Left ventricle myocardium inferior (tissue), 1 donor: Measurements from ENCODE around the gene TIMD4. TPM values are rescaled to one million over a fixed set of nuclear protein-coding genes. Genes with fewer than 3 reads are reported as not detected.

Experiments
- DNase-seq: peaks from one replicate; pipeline ENCODE4 v3.0.0-alpha.2; 2020
- H3K27ac ChIP-seq: fragments of 200-600 bp; replicated peaks from 2 replicates; pipeline ENCODE4 v1.8.0; 2021
- H3K27me3 ChIP-seq: fragments of 200-600 bp; 2 replicates; pipeline ENCODE4 v1.8.0; 2021; ENCODE audit warnings: low read depth
- H3K36me3 ChIP-seq: fragments of 200-600 bp; 2 replicates; pipeline ENCODE4 v1.8.0; 2021
- H3K4me1 ChIP-seq: fragments of 200-600 bp; 2 replicates; pipeline ENCODE4 v1.8.0; 2021
- H3K4me3 ChIP-seq: fragments of 200-600 bp; 2 replicates; pipeline ENCODE4 v1.8.0; 2021; ENCODE audit warnings: mild to moderate bottlenecking, moderate library complexity
- H3K9me3 ChIP-seq: fragments of 200-600 bp; replicated peaks from 2 replicates; pipeline ENCODE4 v1.8.0; 2021
- intact Hi-C: fragments of 100-400 bp; cut with micrococcal nuclease; formaldehyde crosslinking; loops from one replicate; pipeline ENCODE4 v1.11.0; 2022
- total RNA-seq: library from RNA; stranded (reverse); fragmentation: NEBNext Ultra II Directional; extraction: Animal tissue kit (Norgen Biotek cat#: 25700); gene quantifications from one replicate; pipeline ENCODE4 v1.2.1, GENCODE V29; 2021
- TF ChIP-seq, protein P1 (sequence below): fragments of 200-600 bp; IDR thresholded peaks from 2 replicates; pipeline ENCODE4 v1.8.0; 2021; ENCODE audit warnings: antibody characterized with exemption, mild to moderate bottlenecking, borderline replicate concordance
- donor health status: DM: no; HTN: yes; CAD: no; lungs with severe emphysema.

The TIMD4 gene
- total RNA-seq, 1 donor from 2014 or later, result not detected

DNA sequence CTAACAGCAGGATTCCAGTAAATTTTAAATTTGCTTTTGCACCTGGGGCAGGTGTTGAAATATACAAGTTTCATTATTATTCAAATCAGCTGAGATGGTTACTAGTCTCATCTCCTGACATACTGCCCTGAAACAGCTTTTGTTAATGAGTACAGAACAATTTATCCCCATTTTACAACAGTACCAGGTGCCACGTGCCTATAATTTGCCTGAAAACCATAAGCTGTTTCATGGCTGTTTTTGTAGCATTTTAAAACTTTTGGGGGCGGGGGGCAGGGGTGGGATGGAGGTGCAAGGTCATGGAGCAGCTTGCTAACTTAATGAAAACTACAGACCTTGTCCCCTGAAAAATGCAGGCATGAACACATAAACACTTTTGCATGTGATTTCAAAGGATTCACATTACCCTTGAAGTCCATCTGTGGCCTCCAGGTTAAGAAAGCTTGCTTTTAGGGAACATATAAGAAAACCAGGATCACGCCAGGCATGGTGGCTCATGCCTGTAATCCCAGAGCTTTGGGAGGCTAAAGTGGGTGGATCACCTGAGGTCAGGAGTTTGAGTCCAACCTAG is 42.1 kb downstream of the TIMD4 start:
- TF ChIP-seq, protein P1, sequence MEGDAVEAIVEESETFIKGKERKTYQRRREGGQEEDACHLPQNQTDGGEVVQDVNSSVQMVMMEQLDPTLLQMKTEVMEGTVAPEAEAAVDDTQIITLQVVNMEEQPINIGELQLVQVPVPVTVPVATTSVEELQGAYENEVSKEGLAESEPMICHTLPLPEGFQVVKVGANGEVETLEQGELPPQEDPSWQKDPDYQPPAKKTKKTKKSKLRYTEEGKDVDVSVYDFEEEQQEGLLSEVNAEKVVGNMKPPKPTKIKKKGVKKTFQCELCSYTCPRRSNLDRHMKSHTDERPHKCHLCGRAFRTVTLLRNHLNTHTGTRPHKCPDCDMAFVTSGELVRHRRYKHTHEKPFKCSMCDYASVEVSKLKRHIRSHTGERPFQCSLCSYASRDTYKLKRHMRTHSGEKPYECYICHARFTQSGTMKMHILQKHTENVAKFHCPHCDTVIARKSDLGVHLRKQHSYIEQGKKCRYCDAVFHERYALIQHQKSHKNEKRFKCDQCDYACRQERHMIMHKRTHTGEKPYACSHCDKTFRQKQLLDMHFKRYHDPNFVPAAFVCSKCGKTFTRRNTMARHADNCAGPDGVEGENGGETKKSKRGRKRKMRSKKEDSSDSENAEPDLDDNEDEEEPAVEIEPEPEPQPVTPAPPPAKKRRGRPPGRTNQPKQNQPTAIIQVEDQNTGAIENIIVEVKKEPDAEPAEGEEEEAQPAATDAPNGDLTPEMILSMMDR, result no peak
- H3K4me1 ChIP-seq, result no peaks in the 10 kb centered on the region
- H3K9me3 ChIP-seq, result no peaks in the 10 kb centered on the region
- H3K4me3 ChIP-seq, result no peak overlapping the region
- H3K36me3 ChIP-seq, result no peaks in the 10 kb centered on the region
- no peak for DNase-seq
- intact Hi-C loops, result no loop called here
- H3K27me3 ChIP-seq, result peaks cover 4% of the 10 kb centered on the region
- H3K27ac ChIP-seq, result no peak overlapping the region

- H3K4me1 ChIP-seq, result no peaks in the 10 kb centered on the region
- H3K36me3 ChIP-seq, result no peaks in the 10 kb centered on the region
- H3K4me3 ChIP-seq, result no peak overlapping the region
- no peak for DNase-seq
- intact Hi-C loops, result no loop called here
- TF ChIP-seq, protein P1, result no peak
- H3K27ac ChIP-seq, result no peak overlapping the region
- H3K27me3 ChIP-seq, result no peaks in the 10 kb centered on the region
- no peaks in the 10 kb centered on the region for H3K9me3 ChIP-seq
Measured at GRCh38 chr5:156920042-156920860, 42.8 kb downstream of the TIMD4 start.

GRCh38 chr5:156918311-156918845 is 44.6 kb downstream of the TIMD4 start:
- TF ChIP-seq, protein P1, result no peak
- H3K9me3 ChIP-seq, result no peaks in the 10 kb centered on the region
- no peak overlapping the region for H3K4me3 ChIP-seq
- H3K27ac ChIP-seq, result no peak overlapping the region
- H3K27me3 ChIP-seq, result no peaks in the 10 kb centered on the region
- intact Hi-C loops, result no loop called here
- no peaks in the 10 kb centered on the region for H3K36me3 ChIP-seq
- H3K4me1 ChIP-seq, result no peaks in the 10 kb centered on the region
- no peak for DNase-seq

DNA sequence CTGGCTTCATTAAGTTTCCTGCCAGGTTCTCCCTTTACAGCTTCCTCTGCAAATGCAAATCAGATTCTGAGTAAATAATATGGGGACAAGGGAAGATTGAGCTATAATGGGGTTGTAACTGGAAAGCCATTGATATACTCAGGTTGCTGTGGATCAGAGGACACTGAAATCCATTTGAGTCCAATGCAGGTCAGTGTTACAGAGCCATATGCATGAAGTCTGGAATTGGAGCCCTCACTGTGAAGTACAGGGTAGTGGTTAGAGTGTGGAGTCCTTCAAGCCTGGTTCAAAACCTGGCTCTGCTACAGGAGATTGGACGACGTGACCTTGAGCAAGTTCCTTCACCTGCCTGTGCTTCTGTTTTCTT is 48.7 kb downstream of the TIMD4 start:
- Histone ChIP-seq H3K36me3 (no peaks in the 10 kb centered on the region), H3K4me1 (no peaks in the 10 kb centered on the region), H3K9me3 (no peaks in the 10 kb centered on the region), H3K27me3 (no peaks in the 10 kb centered on the region), H3K27ac (no peak overlapping the region), H3K4me3 (no peak overlapping the region)
- TF ChIP-seq, protein P1, result no peak
- intact Hi-C loops, result no loop called here
- no peak for DNase-seq

GRCh38 chr5:156913719-156914370 is 49.2 kb downstream of the TIMD4 start:
- intact Hi-C loops, result no loop called here
- Histone ChIP-seq H3K9me3 (no peaks in the 10 kb centered on the region), H3K27ac (no peak overlapping the region), H3K4me3 (no peak overlapping the region), H3K36me3 (no peaks in the 10 kb centered on the region), H3K27me3 (no peaks in the 10 kb centered on the region), H3K4me1 (no peaks in the 10 kb centered on the region)
- no peak for DNase-seq
- TF ChIP-seq, protein P1, result no peak
